BJ (cell line): ENCODE data around the gene GATM. TPM values are rescaled to one million over a fixed set of nuclear protein-coding genes. Genes with fewer than 3 reads are reported as not detected.
"Not testable (repeated sequence)": the region's sequence is repeated elsewhere in the genome, so short reads cannot be mapped to it uniquely, and the experiment has no call there.

Source experiments
- CTCF ChIA-PET: fragments of 350-600 bp; formaldehyde crosslinking; extraction: SDS; loops from one replicate; lab custom pipeline; 2021; ENCODE audit warnings: antibody characterized with exemption, inconsistent platforms; lab: Yijun Ruan, JAX
- POLR2A ChIA-PET: fragments of 300-600 bp; sonication (Branson Sonifier 250); formaldehyde crosslinking; extraction: SDS; loops from one replicate; lab custom pipeline; 2021; ENCODE audit warnings: antibody characterized with exemption; lab: Charles Lee
- DNase-seq: peaks from one replicate; pipeline ENCODE4 v3.0.0-alpha.2; 2011; ENCODE audit warnings: low read depth
- H3K27me3 ChIP-seq: 2 replicates; pipeline ENCODE4 v1.6.0; 2011; ENCODE audit warnings: low read length; ENCODE audit not compliant: control insufficient read depth, insufficient read depth
- H3K36me3 ChIP-seq: 2 replicates; pipeline ENCODE4 v1.5.1; 2011; ENCODE audit warnings: low read length; ENCODE audit not compliant: control insufficient read depth, insufficient read depth
- H3K4me3 ChIP-seq: 2 replicates; pipeline ENCODE4 v1.5.1; 2011; ENCODE audit warnings: low read depth, mild to moderate bottlenecking, control low read depth, low read length
- polyA plus RNA-seq: library from polyadenylated mRNA; depleted of rRNA; stranded (reverse); fragments of >200 nt; gene quantifications from 2 replicates; pipeline ENCODE4 v1.2.3, GENCODE V29; 2011
- TF ChIP-seq, protein P1 (sequence below): IDR thresholded peaks from 2 replicates; pipeline ENCODE4 v1.5.1; 2011; ENCODE audit warnings: low read depth, mild to moderate bottlenecking, control low read depth, inconsistent platforms, low read length, moderate library complexity; ENCODE audit not compliant: insufficient read depth

GATM gene
- polyA plus RNA-seq, 1 experiment = 0.10 TPM

DNA sequence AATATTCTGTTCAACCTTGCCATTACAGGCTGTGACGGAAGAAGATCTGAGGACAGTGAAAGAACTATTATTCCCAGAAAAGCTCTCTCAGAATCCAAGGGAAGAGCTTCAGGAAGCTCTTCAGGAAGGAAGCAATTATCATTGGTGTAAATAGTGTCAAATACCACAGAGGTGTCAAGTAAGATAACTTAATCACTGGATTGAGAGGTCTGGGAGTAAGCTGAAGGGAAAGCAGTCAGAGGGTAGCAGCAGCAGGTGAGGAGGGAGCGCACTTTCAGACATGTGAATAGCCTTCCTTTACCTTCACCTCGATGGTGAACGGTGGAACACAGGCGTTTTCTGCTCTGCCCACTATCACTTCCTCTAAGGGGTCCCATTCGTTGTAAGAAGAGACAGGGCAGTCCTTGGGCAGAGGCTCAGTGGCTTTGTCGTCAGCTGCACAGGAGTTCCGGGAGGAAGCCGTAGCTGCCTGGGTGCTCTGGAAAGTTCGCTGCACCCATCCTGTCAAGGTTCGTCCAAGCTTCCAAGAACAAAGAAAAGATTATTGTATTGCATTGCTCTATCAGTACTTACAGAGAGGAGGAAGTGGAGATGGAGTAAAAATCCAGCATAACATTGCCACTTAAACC, 1.9 kb downstream of the GATM start:
- CTCF ChIA-PET = interaction anchor here (0.9 to 1.6 kb wide), 5 partner anchors 17 to 250 kb away, joined by 3 to 4 read pairs (median 3); a partner anchor contains a TSS
- Histone ChIP-seq H3K4me3 (no peak overlapping the region), H3K36me3 (no peaks in the 10 kb centered on the region), H3K27me3 (peaks cover 23% of the 10 kb centered on the region)
- DNase-seq = no peak
- POLR2A ChIA-PET = interaction anchor here (0.6 kb wide), 1 partner anchor 37 kb away, joined by 3 read pairs; no protein-coding TSS in a partner anchor
- TF ChIP-seq, protein P1, sequence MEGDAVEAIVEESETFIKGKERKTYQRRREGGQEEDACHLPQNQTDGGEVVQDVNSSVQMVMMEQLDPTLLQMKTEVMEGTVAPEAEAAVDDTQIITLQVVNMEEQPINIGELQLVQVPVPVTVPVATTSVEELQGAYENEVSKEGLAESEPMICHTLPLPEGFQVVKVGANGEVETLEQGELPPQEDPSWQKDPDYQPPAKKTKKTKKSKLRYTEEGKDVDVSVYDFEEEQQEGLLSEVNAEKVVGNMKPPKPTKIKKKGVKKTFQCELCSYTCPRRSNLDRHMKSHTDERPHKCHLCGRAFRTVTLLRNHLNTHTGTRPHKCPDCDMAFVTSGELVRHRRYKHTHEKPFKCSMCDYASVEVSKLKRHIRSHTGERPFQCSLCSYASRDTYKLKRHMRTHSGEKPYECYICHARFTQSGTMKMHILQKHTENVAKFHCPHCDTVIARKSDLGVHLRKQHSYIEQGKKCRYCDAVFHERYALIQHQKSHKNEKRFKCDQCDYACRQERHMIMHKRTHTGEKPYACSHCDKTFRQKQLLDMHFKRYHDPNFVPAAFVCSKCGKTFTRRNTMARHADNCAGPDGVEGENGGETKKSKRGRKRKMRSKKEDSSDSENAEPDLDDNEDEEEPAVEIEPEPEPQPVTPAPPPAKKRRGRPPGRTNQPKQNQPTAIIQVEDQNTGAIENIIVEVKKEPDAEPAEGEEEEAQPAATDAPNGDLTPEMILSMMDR = no peak

DNA sequence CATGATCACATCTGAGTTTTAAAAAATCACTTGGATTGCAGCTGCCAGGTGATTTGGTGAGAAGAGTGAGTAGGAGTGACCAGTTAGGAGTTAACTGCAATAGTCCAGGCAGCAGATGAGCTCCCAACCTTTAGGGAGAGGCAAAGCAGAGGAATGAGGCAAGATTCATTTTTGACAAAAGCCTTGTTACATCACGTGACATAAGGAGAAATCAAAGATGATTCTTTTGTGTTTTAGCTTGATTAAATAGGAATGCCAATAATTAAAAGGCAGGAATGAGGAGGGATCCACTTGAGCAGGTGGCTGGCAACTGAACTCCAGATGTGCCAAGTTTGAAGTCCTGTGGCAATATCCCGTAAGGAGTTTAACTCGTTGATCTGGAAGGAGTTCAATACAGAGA, 2.5 kb downstream of the GATM start:
- no peak for DNase-seq
- TF ChIP-seq, protein P1 = no peak
- ChIA-PET POLR2A (no interaction called here), CTCF (interaction anchor here (1.1 to 1.4 kb wide), 2 partner anchors 18 to 32 kb away, joined by 3 read pairs; no protein-coding TSS in a partner anchor)
- Histone ChIP-seq H3K4me3 (no peak overlapping the region), H3K36me3 (no peaks in the 10 kb centered on the region), H3K27me3 (peaks cover 23% of the 10 kb centered on the region)

DNA sequence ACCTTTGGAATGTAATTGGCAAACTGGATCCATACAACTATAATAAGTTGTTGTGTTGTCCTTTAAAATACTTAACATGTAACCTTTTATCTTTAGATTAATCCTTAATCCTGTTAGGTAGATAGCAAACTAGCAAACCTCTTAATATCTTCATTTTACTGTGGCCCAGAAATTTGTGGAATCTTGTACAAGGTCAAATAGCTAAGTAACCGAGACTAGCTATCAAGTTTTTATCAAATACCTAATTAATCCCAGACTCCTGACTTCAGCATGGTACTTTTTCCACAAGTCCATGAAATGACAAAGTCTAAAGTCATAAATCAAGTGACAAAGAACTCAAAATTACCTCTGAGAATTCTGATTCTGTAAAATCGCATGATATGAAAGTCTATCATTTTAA, 4.4 kb downstream of the GATM start:
- TF ChIP-seq, protein P1 = no peak
- CTCF ChIA-PET = no interaction called here
- Histone ChIP-seq H3K36me3 (no peaks in the 10 kb centered on the region), H3K4me3 (no peak overlapping the region), H3K27me3 (peaks cover 21% of the 10 kb centered on the region)
- POLR2A ChIA-PET = no interaction called here
- no peak for DNase-seq

DNA sequence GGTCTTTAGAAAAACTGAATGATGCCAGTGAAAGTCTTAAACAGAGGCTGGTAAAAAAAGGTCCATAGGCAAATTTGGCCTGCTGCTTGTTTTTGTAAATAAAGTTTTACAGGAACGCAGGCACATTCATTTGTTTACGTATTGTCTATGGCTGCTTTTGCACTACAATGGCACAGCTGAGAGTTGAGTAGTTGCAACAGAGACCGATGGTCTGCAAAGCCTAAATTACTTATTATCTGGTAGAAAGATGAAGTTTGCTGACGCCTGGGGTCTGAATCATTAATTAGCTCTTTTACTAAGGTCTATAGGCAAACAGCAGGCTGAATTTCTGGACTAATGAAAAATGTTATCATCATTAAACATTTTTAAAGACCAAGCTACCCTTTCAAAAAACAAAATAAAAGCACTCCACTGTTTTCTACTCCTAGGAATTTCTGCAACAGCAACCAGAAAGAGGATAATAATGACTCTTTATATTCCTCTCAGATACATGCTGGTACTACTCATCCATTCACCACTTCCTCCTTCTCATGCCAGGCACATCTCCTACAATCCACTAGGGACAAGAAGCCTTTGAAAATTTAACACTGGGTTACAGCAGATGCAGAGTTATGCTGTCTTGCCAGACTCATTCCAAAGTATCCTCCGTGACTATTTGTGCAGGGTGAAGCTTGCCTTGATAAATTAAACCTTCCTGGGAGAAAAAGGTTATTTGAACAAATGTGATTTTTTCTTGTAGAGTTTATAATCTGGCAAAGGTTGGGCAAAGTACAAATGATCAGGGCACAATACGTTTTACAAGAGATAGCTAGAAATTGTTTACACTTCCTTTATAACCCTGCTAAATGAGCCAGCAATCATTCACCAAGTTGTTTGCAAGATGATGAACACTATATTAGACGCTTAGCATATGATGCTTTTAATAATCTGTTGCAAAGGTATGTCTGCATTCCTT, 6.0 kb downstream of the GATM start:
- ChIA-PET POLR2A (no interaction called here), CTCF (interaction anchor here (1.4 kb wide), 1 partner anchor 12 kb away, joined by 3 read pairs; no protein-coding TSS in a partner anchor)
- H3K27me3 ChIP-seq = peaks cover 12% of the 10 kb centered on the region
- TF ChIP-seq, protein P1 = no peak
- DNase-seq = no peak
- no peaks in the 10 kb centered on the region for H3K36me3 ChIP-seq
- no peak overlapping the region for H3K4me3 ChIP-seq

DNA sequence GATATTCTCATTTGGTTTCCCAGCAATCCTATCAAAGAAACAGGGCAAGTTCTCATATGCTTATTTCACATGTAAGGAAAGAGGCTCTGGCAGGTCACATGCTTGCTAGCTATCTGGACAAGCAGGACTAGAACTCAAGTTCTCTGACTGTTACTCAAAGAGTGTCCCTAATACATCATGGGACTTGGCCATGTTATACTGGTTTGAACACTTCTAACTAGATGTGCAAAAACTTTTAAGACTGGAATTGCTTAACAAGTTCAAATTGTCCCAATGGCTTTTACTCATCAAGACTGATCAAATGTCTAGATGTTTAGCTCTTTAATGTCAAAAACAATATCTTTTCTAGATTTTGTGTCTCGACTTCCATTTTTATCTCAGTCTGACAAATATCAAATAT, 6.8 kb downstream of the GATM start:
- ChIA-PET POLR2A (interaction anchor here (0.6 kb wide), 1 partner anchor 40 kb away, joined by 3 read pairs; no protein-coding TSS in a partner anchor), CTCF (no interaction called here)
- no peak for DNase-seq
- H3K4me3 ChIP-seq = no peak overlapping the region
- TF ChIP-seq, protein P1 = no peak
- H3K36me3 ChIP-seq = no peaks in the 10 kb centered on the region
- H3K27me3 ChIP-seq = peaks cover 5% of the 10 kb centered on the region

DNA sequence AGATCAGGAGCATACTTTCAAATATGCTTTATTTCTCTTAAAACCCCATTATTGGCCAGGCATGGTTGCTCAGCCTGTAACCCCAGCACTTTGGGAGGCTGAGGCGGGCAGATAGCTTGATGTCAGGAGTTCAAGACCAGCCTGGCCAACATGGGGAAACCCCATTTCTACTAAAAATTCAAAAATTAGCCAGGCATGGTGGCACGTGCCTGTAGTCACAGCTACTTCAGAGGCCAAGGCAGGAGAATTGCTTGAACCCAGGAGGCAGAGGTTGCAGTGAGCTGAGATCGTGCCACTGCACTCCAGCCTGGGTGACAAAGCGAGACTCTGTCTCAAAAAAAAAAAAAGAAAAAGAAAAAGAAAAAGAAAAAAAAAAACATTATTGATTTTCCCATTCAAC, 8.3 kb downstream of the GATM start:
- POLR2A ChIA-PET, H3K27me3 ChIP-seq, H3K36me3 ChIP-seq, DNase-seq, H3K4me3 ChIP-seq, CTCF ChIA-PET: not testable (repeated sequence)

DNA sequence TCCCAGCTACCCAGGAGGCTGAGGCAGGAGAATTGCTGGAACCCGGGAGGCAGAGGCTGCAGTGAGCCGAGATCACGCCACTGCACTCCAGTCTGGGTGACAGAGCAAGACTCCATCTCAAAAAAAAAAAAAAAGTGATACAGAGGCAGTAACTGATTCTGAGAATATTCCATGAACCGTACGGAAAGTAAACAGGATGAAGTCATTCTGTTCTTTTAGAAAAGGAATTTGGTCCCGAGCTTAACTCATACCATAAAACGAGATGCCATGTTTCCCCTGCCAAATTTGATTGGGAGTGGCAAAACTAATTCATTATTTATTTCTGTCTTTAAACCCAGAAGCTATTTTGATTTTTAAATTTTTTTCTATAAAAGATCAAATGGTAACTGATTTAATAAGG, 11.1 kb downstream of the GATM start:
- CTCF ChIA-PET = interaction anchor here (0.7 to 1.2 kb wide), 4 partner anchors 11 to 236 kb away, joined by 3 to 5 read pairs (median 3); partner anchors contain the start of gene GATM
- not testable (repeated sequence) for H3K27me3 ChIP-seq, DNase-seq

More for the DNA sequence above, 11.1 kb downstream of the GATM start:
- H3K36me3 ChIP-seq, H3K4me3 ChIP-seq, POLR2A ChIA-PET: not testable (repeated sequence)
